Breast epithelium (tissue), 4 donors: ENCODE measurements around the gene MANSC4. TPM values are rescaled to one million over a fixed set of nuclear protein-coding genes. Genes with fewer than 3 reads are reported as not detected.

Experiments used
- DNase-seq, 2 donors: peaks; one replicate each; pipeline ENCODE4 v3.0.0-alpha.2; 2019; ENCODE audit warnings: low spot score in 2 of 2
- H3K27ac ChIP-seq, 2 donors: fragments of 200-600 bp; sonication (generic) in 1 of 2; one replicate each; pipeline ENCODE4 v1.5.1; 2016 to 2019; ENCODE audit warnings: mild to moderate bottlenecking in 1 of 2
- H3K27me3 ChIP-seq, 2 donors: fragments of 200-600 bp; sonication (generic) in 1 of 2; one replicate each; pipeline versions ENCODE4 v1.5.1 to v1.6.0; 2017 to 2019; ENCODE audit warnings: control low read depth in 1 of 2, mild to moderate bottlenecking in 1 of 2
- H3K36me3 ChIP-seq: fragments of 200-600 bp; one replicate; pipeline ENCODE4 v1.5.1; 2019
- H3K4me1 ChIP-seq, 2 donors: fragments of 200-600 bp; sonication (generic); one replicate each; pipeline ENCODE4 v1.5.1; 2016 to 2019; ENCODE audit warnings: control low read depth in 1 of 2
- H3K4me3 ChIP-seq, 3 donors: fragments of 200-600 bp; sonication (generic); 1 replicate in 2 of 3; 2 replicates in 1 of 3; pipeline ENCODE4 v1.5.1; 2016 to 2019; ENCODE audit warnings: mild to moderate bottlenecking in 3 of 3, moderate library complexity in 2 of 3
- H3K9me3 ChIP-seq, 2 donors: fragments of 200-600 bp; sonication (generic) in 1 of 2; one replicate each; pipeline ENCODE4 v1.5.1; 2016 to 2019; ENCODE audit warnings: control low read depth in 1 of 2
- CTCF ChIP-seq, 3 donors: fragments of 450-650 bp; IDR thresholded peaks; one replicate each; pipeline ENCODE4 v1.5.1; 2016 to 2017; ENCODE audit warnings: antibody characterized with exemption in 3 of 3, mild to moderate bottlenecking in 3 of 3, moderate library complexity in 3 of 3
- POLR2A ChIP-seq: fragments of 450-650 bp; IDR thresholded peaks from one replicate; pipeline ENCODE4 v1.6.1; 2016; ENCODE audit warnings: antibody characterized with exemption, mild to moderate bottlenecking, moderate library complexity
- POLR2AphosphoS5 ChIP-seq, 3 donors: sonication (generic); formaldehyde crosslinking; IDR thresholded peaks; one replicate each; pipeline ENCODE4 v1.6.1; 2017; ENCODE audit warnings: antibody characterized with exemption in 3 of 3
- intact Hi-C: fragments of 100-400 bp; cut with DNase I; formaldehyde crosslinking; loops from one replicate; pipeline ENCODE4 v1.15.1; 2023; ENCODE audit warnings: low total_unique reads
- total RNA-seq, 3 donors: library from RNA; depleted of rRNA; stranded (reverse); fragments of >200 nt; gene quantifications; one replicate each; pipeline ENCODE4 v1.1.0, GENCODE V29; 2016

Gene MANSC4
- total RNA-seq, 3 donors from 2014 or later, result 0.73 TPM; not detected in 2

- Histone ChIP-seq H3K4me3 (no peak overlapping the region), H3K9me3 (no peaks in the 10 kb centered on the region), H3K27me3 (no peaks in the 10 kb centered on the region), H3K27ac (no peak overlapping the region), H3K4me1 (no peaks in the 10 kb centered on the region), H3K36me3 (peaks cover 11% of the 10 kb centered on the region)
- no peak for DNase-seq
- TF ChIP-seq POLR2AphosphoS5 (IDR thresholded peaks at IDR 0.05) (no peak), POLR2A (no peak), CTCF (IDR thresholded peaks at IDR 0.05) (no peak)
- intact Hi-C loops, result no loop called here
Measured at GRCh38 chr12:27733791-27734190, 46.2 kb downstream of the MANSC4 start.

GRCh38 chr12:27733052-27733656, 46.9 kb downstream of the MANSC4 start:
- no peak overlapping the region for H3K4me3 ChIP-seq
- TF ChIP-seq POLR2A (no peak), CTCF (IDR thresholded peaks at IDR 0.05) (peak; percentile 57 to 81 (median 76))
- no peaks in the 10 kb centered on the region for H3K4me1 ChIP-seq
- intact Hi-C loops, result no loop called here
- no peak overlapping the region for H3K27ac ChIP-seq
- H3K9me3 ChIP-seq, result no peaks in the 10 kb centered on the region
- H3K27me3 ChIP-seq, result no peaks in the 10 kb centered on the region
- peaks cover 11% of the 10 kb centered on the region for H3K36me3 ChIP-seq
- DNase-seq, result no peak

GRCh38 chr12:27732281-27732680, 47.8 kb downstream of the MANSC4 start:
- Histone ChIP-seq H3K9me3 (no peaks in the 10 kb centered on the region), H3K27ac (no peak overlapping the region), H3K27me3 (no peaks in the 10 kb centered on the region), H3K4me3 (no peak overlapping the region), H3K4me1 (no peaks in the 10 kb centered on the region), H3K36me3 (peaks cover 2% of the 10 kb centered on the region)
- intact Hi-C loops, result no loop called here
- DNase-seq, result no peak
- no peak for TF ChIP-seq POLR2A
- no peak for TF ChIP-seq CTCF (IDR thresholded peaks at IDR 0.05)
- TF ChIP-seq POLR2AphosphoS5 (IDR thresholded peaks at IDR 0.05), result no peak

- Histone ChIP-seq H3K9me3 (no peaks in the 10 kb centered on the region), H3K27me3 (no peaks in the 10 kb centered on the region), H3K27ac (no peak overlapping the region), H3K4me1 (no peaks in the 10 kb centered on the region), H3K4me3 (no peak overlapping the region), H3K36me3 (no peaks in the 10 kb centered on the region)
- TF ChIP-seq POLR2A (no peak), POLR2AphosphoS5 (IDR thresholded peaks at IDR 0.05) (no peak), CTCF (IDR thresholded peaks at IDR 0.05) (no peak)
- intact Hi-C loops, result no loop called here
- DNase-seq, result no peak
Measured at GRCh38 chr12:27730097-27730588, 49.9 kb downstream of the MANSC4 start.

GRCh38 chr12:27723212-27723611, 56.8 kb downstream of the MANSC4 start:
- H3K27me3 ChIP-seq, result no peaks in the 10 kb centered on the region
- intact Hi-C loops, result no loop called here
- H3K4me3 ChIP-seq, result no peak overlapping the region
- H3K27ac ChIP-seq, result no peak overlapping the region
- H3K36me3 ChIP-seq, result no peaks in the 10 kb centered on the region
- H3K4me1 ChIP-seq, result no peaks in the 10 kb centered on the region
- H3K9me3 ChIP-seq, result no peaks in the 10 kb centered on the region
- no peak for DNase-seq
- TF ChIP-seq POLR2AphosphoS5 (IDR thresholded peaks at IDR 0.05) (no peak), CTCF (IDR thresholded peaks at IDR 0.05) (no peak), POLR2A (no peak)

Other genes starting within 250 kb of the MANSC4 start
- 1 to 10 TPM in 2 of 3 donors, under 1 TPM in 1; 0.64 to 3.3 (median 1.8) TPM for gene REP15, start 83.8 kb downstream of the MANSC4 start, total RNA-seq
- gene MRPS35, start 69.4 kb downstream of the MANSC4 start, total RNA-seq, result 10 to 100 TPM; 37.7 to 64.1 (median 43.5) TPM
- 10 to 100 TPM; 20.6 to 32.3 (median 30.8) TPM for gene KLHL42, start within 50 bp of the MANSC4 start, total RNA-seq
- 1 to 10 TPM; 2.4 to 7.5 (median 2.9) TPM for gene PTHLH, start 192.5 kb upstream of the MANSC4 start, total RNA-seq